OCI-LY1 (cell line): Measurements from ENCODE around the gene HEXIM2.

Source experiments
- EZH2 ChIP-seq: fragments of 200-600 bp; sonication (generic), shearing (Covaris generic); IDR thresholded peaks from 2 replicates; pipeline ENCODE4 v1.8.0; 2017; ENCODE audit warnings: borderline replicate concordance, mixed run types, mild to moderate bottlenecking, antibody characterized with exemption, low read length, moderate library complexity, mixed read lengths
- TF ChIP-seq, protein P1 (sequence below): fragments of 200-600 bp; sonication (generic), shearing (Covaris generic); IDR thresholded peaks from 2 replicates; pipeline ENCODE4 v1.5.1; 2017; ENCODE audit warnings: mild to moderate bottlenecking, antibody characterized with exemption, low read length, moderate library complexity, mixed read lengths

DNA sequence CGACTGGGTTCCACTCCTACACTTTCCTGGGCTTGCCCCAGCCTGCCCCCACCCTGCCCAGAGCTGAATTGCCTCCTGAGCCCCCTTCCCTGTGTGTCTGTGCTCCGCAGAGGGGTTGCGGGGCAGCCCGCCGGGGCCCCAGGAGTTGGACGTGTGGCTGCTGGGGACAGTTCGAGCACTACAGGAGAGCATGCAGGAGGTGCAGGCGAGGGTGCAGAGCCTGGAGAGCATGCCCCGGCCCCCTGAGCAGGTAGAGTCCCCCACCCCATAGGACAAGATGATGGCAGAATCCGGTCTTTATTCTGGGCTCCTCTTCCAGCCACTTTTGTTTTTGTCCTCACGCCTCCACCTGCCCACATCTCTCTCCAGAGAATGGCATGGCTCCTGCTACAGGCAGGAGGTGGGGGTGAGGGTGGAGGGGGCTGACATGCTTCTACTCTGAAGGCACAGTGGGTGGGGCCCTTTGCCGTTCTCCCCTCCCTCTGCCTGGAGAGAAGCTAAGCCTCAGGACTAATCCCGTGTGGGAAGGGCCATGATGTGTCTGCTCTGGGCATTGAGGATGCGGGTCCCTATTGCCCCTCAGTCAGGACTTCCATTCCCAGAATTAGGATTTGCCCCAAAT lies 22.7 kb upstream of the HEXIM2 start:
- TF ChIP-seq, protein P1, sequence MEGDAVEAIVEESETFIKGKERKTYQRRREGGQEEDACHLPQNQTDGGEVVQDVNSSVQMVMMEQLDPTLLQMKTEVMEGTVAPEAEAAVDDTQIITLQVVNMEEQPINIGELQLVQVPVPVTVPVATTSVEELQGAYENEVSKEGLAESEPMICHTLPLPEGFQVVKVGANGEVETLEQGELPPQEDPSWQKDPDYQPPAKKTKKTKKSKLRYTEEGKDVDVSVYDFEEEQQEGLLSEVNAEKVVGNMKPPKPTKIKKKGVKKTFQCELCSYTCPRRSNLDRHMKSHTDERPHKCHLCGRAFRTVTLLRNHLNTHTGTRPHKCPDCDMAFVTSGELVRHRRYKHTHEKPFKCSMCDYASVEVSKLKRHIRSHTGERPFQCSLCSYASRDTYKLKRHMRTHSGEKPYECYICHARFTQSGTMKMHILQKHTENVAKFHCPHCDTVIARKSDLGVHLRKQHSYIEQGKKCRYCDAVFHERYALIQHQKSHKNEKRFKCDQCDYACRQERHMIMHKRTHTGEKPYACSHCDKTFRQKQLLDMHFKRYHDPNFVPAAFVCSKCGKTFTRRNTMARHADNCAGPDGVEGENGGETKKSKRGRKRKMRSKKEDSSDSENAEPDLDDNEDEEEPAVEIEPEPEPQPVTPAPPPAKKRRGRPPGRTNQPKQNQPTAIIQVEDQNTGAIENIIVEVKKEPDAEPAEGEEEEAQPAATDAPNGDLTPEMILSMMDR = no peak
- TF ChIP-seq EZH2 = no peak
